OCI-LY3 (cell line): ENCODE results near the gene ITPR3.

ENCODE experiments used
- H2AFZ ChIP-seq: fragments of 200-600, 300-600 bp; shearing (Covaris generic); 2 replicates; pipeline ENCODE4 v1.6.0; 2014; ENCODE audit warnings: antibody characterized with exemption, low read depth, low read length
- H3K27ac ChIP-seq: fragments of 200-600, 300-600 bp; sonication (generic); 2 replicates; pipeline ENCODE4 v1.5.1; 2014; ENCODE audit warnings: mild to moderate bottlenecking, low read length, moderate library complexity, mixed read lengths
- H3K27me3 ChIP-seq: fragments of 200-600, 300-600 bp; sonication (generic); 2 replicates; pipeline ENCODE4 v1.6.1; 2014; ENCODE audit warnings: low read depth, low read length, mixed read lengths
- H3K36me3 ChIP-seq: fragments of 200-600, 300-600 bp; sonication (generic); replicated peaks from 2 replicates; pipeline ENCODE3; 2014; ENCODE audit warnings: low read depth, low read length, mixed read lengths
- H3K4me1 ChIP-seq: fragments of 300-600, 200-600 bp; sonication (generic); 2 replicates; pipeline ENCODE4 v1.6.1; 2014; ENCODE audit warnings: low read length, mixed read lengths
- H3K4me2 ChIP-seq: fragments of 200-600, 300-600 bp; sonication (generic); 2 replicates; pipeline ENCODE4 v1.6.1; 2014; ENCODE audit warnings: low read length, mixed read lengths
- H3K4me3 ChIP-seq: fragments of 300-600, 200-600 bp; sonication (generic); 2 replicates; pipeline ENCODE4 v1.5.1; 2014; ENCODE audit warnings: antibody characterized with exemption, mild to moderate bottlenecking, low read length, moderate library complexity
- H3K79me2 ChIP-seq: fragments of 300-600, 200-600 bp; shearing (Covaris generic); 2 replicates; pipeline ENCODE4 v1.6.1; 2014; ENCODE audit warnings: mild to moderate bottlenecking, low read length, mixed read lengths
- H3K9ac ChIP-seq: fragments of 300-600, 200-600 bp; shearing (Covaris generic); 2 replicates; pipeline ENCODE4 v1.6.0; 2014; ENCODE audit warnings: mild to moderate bottlenecking, low read length, moderate library complexity
- H3K9me3 ChIP-seq: fragments of 200-600, 300-600 bp; shearing (Covaris generic); 2 replicates; pipeline ENCODE4 v1.6.1; 2014; ENCODE audit warnings: low read length, mixed read lengths; ENCODE audit not compliant: insufficient read depth
- H4K20me1 ChIP-seq: fragments of 200-600, 300-600 bp; sonication (generic); 2 replicates; pipeline ENCODE4 v1.6.1; 2016; ENCODE audit warnings: low read length, mixed read lengths; ENCODE audit not compliant: insufficient read depth
- CTCF ChIP-seq: fragments of 200-600, 300-600 bp; sonication (generic); IDR thresholded peaks from 2 replicates; pipeline ENCODE4 v1.5.1; 2014; ENCODE audit warnings: antibody characterized with exemption, low read length, low read depth
- EZH2phosphoT487 ChIP-seq: fragments of 200-600 bp; shearing (Covaris generic); IDR thresholded peaks from 2 replicates; pipeline ENCODE4 v1.6.1; 2018; ENCODE audit warnings: antibody characterized with exemption, mixed run types, low read depth

Gene ITPR3

GRCh38 chr6:33739571-33739970 is 118.4 kb downstream of the ITPR3 start:
- H3K9ac ChIP-seq, result no peak overlapping the region
- TF ChIP-seq EZH2phosphoT487, result no peak
- no peak for TF ChIP-seq CTCF
- H3K36me3 ChIP-seq, result no peaks in the 10 kb centered on the region
- H3K27me3 ChIP-seq, result peaks cover 22% of the 10 kb centered on the region
- H3K4me1 ChIP-seq, result peaks cover 9% of the 10 kb centered on the region
- no peak overlapping the region for H3K4me3 ChIP-seq
- H3K27ac ChIP-seq, result no peak overlapping the region
- no peak overlapping the region for H2AFZ ChIP-seq
- H3K79me2 ChIP-seq, result no peaks in the 10 kb centered on the region
- no peaks in the 10 kb centered on the region for H4K20me1 ChIP-seq
- no peak overlapping the region for H3K4me2 ChIP-seq
- H3K9me3 ChIP-seq, result no peaks in the 10 kb centered on the region

GRCh38 chr6:33740204-33740608 is 119.1 kb downstream of the ITPR3 start:
- Histone ChIP-seq H3K4me1 (peaks cover 9% of the 10 kb centered on the region), H3K27me3 (peaks cover 22% of the 10 kb centered on the region), H3K9ac (no peak overlapping the region), H4K20me1 (no peaks in the 10 kb centered on the region), H3K27ac (no peak overlapping the region), H3K4me2 (no peak overlapping the region), H2AFZ (no peak overlapping the region), H3K9me3 (no peaks in the 10 kb centered on the region), H3K4me3 (no peak overlapping the region), H3K36me3 (no peaks in the 10 kb centered on the region), H3K79me2 (no peaks in the 10 kb centered on the region)
- TF ChIP-seq EZH2phosphoT487 (no peak), CTCF (no peak)

GRCh38 chr6:33740794-33741193 is 119.7 kb downstream of the ITPR3 start:
- H3K4me2 ChIP-seq, result no peak overlapping the region
- H4K20me1 ChIP-seq, result no peaks in the 10 kb centered on the region
- no peaks in the 10 kb centered on the region for H3K79me2 ChIP-seq
- no peak overlapping the region for H3K27ac ChIP-seq
- no peak overlapping the region for H3K9ac ChIP-seq
- TF ChIP-seq EZH2phosphoT487 (no peak), CTCF (no peak)
- no peaks in the 10 kb centered on the region for H3K9me3 ChIP-seq
- no peaks in the 10 kb centered on the region for H3K36me3 ChIP-seq
- H3K4me1 ChIP-seq, result peaks cover 9% of the 10 kb centered on the region
- no peak overlapping the region for H2AFZ ChIP-seq
- H3K4me3 ChIP-seq, result no peak overlapping the region
- peaks cover 22% of the 10 kb centered on the region for H3K27me3 ChIP-seq

- no peaks in the 10 kb centered on the region for H4K20me1 ChIP-seq
- no peaks in the 10 kb centered on the region for H3K36me3 ChIP-seq
- peaks cover 9% of the 10 kb centered on the region for H3K4me1 ChIP-seq
- no peak overlapping the region for H3K4me3 ChIP-seq
- no peaks in the 10 kb centered on the region for H3K79me2 ChIP-seq
- no peaks in the 10 kb centered on the region for H3K9me3 ChIP-seq
- H3K4me2 ChIP-seq, result no peak overlapping the region
- no peak overlapping the region for H3K27ac ChIP-seq
- no peak overlapping the region for H2AFZ ChIP-seq
- no peak overlapping the region for H3K9ac ChIP-seq
- TF ChIP-seq CTCF (no peak), EZH2phosphoT487 (no peak)
- peaks cover 22% of the 10 kb centered on the region for H3K27me3 ChIP-seq
Measured at GRCh38 chr6:33742092-33742491, 121.0 kb downstream of the ITPR3 start.
